GM06990 (cell line): ENCODE data around the gene ST6GALNAC3.

ENCODE experiments used
- DNase-seq: peaks from one replicate; pipeline ENCODE4 v3.0.0-alpha.2; 2011; ENCODE audit not compliant: insufficient read length; ENCODE audit errors: extremely low read depth
- H3K27me3 ChIP-seq: replicated peaks from 2 replicates; pipeline ENCODE4 v1.6.0; 2011; ENCODE audit warnings: low read length; ENCODE audit not compliant: control insufficient read depth, insufficient read depth
- H3K36me3 ChIP-seq: 2 replicates; pipeline ENCODE4 v1.5.1; 2011; ENCODE audit warnings: low read length; ENCODE audit not compliant: control insufficient read depth, insufficient read depth
- H3K4me3 ChIP-seq: replicated peaks from 2 replicates; pipeline ENCODE4 v1.5.1; 2011; ENCODE audit warnings: low read depth, mild to moderate bottlenecking, control low read depth, low read length
- CTCF ChIP-seq: IDR thresholded peaks from 2 replicates; pipeline ENCODE4 v1.5.1; 2011; ENCODE audit warnings: low read length, control low read depth, mild to moderate bottlenecking, inconsistent platforms; ENCODE audit not compliant: insufficient read depth, poor library complexity, severe bottlenecking

The ST6GALNAC3 gene

GRCh38 chr1:76576876-76577524 is 502.5 kb downstream of the ST6GALNAC3 start:
- Histone ChIP-seq H3K36me3 (no peaks in the 10 kb centered on the region), H3K4me3 (no peak overlapping the region), H3K27me3 (no peaks in the 10 kb centered on the region)
- DNase-seq: no peak
- no peak for TF ChIP-seq CTCF

- no peak for DNase-seq
Observed at GRCh38 chr1:76577525-76578185, 503.1 kb downstream of the ST6GALNAC3 start.

GRCh38 chr1:76580206-76580605 is 505.7 kb downstream of the ST6GALNAC3 start:
- H3K36me3 ChIP-seq: no peaks in the 10 kb centered on the region
- no peak for DNase-seq
- H3K4me3 ChIP-seq: no peak overlapping the region
- H3K27me3 ChIP-seq: no peaks in the 10 kb centered on the region
- no peak for TF ChIP-seq CTCF

More at GRCh38 chr1:76577525-76578185, 503.1 kb downstream of the ST6GALNAC3 start:
- Histone ChIP-seq H3K27me3 (no peaks in the 10 kb centered on the region), H3K4me3 (no peak overlapping the region), H3K36me3 (no peaks in the 10 kb centered on the region)
- TF ChIP-seq CTCF: no peak

GRCh38 chr1:76581712-76582111 is 507.2 kb downstream of the ST6GALNAC3 start:
- no peak for DNase-seq
- no peaks in the 10 kb centered on the region for H3K27me3 ChIP-seq
- no peak for TF ChIP-seq CTCF
- H3K4me3 ChIP-seq: no peak overlapping the region
- no peaks in the 10 kb centered on the region for H3K36me3 ChIP-seq

- no peak overlapping the region for H3K4me3 ChIP-seq
- H3K27me3 ChIP-seq: no peaks in the 10 kb centered on the region
- H3K36me3 ChIP-seq: no peaks in the 10 kb centered on the region
- DNase-seq: no peak
- no peak for TF ChIP-seq CTCF
Observed at GRCh38 chr1:76583235-76583868, 508.8 kb downstream of the ST6GALNAC3 start.
